Ascending aorta (tissue), 2 donors: Measurements from ENCODE around the gene RAD23B. TPM values are rescaled to one million over a fixed set of nuclear protein-coding genes. Genes with fewer than 3 reads are reported as not detected.

Source experiments
- DNase-seq, 2 donors: peaks; one replicate each; pipeline ENCODE4 v3.0.0-alpha.2; 2019; ENCODE audit warnings: low spot score in 2 of 2
- H3K27ac ChIP-seq, 2 donors: fragments of 200-600 bp; sonication (generic); one replicate each; pipeline ENCODE4 v1.5.1; 2016 to 2017; ENCODE audit warnings: mild to moderate bottlenecking in 1 of 2
- H3K27me3 ChIP-seq: fragments of 200-600 bp; sonication (generic); one replicate; pipeline ENCODE4 v1.5.1; 2017
- H3K36me3 ChIP-seq, 2 donors: fragments of 200-600 bp; sonication (generic); one replicate each; pipeline ENCODE4 v1.5.1; 2016
- H3K4me1 ChIP-seq, 2 donors: fragments of 200-600 bp; sonication (generic); one replicate each; pipeline ENCODE4 v1.5.1; 2016 to 2017; ENCODE audit warnings: mild to moderate bottlenecking in 1 of 2
- H3K4me3 ChIP-seq, 2 donors: fragments of 200-600 bp; sonication (generic); one replicate each; pipeline ENCODE4 v1.5.1; 2016 to 2017; ENCODE audit warnings: mild to moderate bottlenecking in 1 of 2
- H3K9me3 ChIP-seq, 2 donors: fragments of 200-600 bp; sonication (generic); one replicate each; pipeline ENCODE4 v1.5.1; 2016
- CTCF ChIP-seq, 3 experiments: fragments of 200-600 bp in 2 of 3; fragments of 450-650 bp in 1 of 3; sonication (generic) in 2 of 3; IDR thresholded peaks; one replicate each; pipeline ENCODE4 v1.5.1; 2016 to 2019; ENCODE audit warnings: antibody characterized with exemption in 3 of 3, mild to moderate bottlenecking in 1 of 3, moderate library complexity in 1 of 3
- intact Hi-C: fragments of 100-400 bp; cut with DNase I; formaldehyde crosslinking; loops from one replicate; pipeline ENCODE4 v1.15.1; 2023
- total RNA-seq: library from RNA; depleted of rRNA; stranded (reverse); fragments of >200 nt; gene quantifications from one replicate; pipeline ENCODE4 v1.1.0, GENCODE V29; 2016

Gene RAD23B
- total RNA-seq, 1 donor from 2014 or later, result 57.7 TPM

DNA sequence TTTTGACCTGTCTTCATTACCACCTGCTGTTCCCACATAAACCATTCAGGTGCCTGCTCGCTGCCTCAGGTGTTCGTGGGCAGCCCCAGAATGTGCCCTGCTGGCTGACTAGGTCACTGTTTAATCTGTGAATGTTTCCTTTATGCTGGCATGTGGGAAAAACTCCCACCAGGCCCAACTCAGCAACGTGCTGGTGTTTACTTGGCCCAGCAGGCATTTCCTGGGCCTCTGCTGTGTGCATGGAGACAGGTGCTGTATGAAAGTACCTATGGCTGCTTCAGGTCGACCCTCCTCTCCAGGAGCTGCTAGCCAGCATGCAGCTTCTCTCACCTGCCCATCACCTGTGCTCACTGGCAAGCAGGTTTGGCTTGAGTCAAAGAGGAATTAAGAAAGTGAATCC lies 65.8 kb downstream of the RAD23B start:
- Histone ChIP-seq H3K27ac (no peak overlapping the region), H3K27me3 (no peaks in the 10 kb centered on the region), H3K9me3 (no peaks in the 10 kb centered on the region), H3K36me3 (no peaks in the 10 kb centered on the region), H3K4me1 (no peaks in the 10 kb centered on the region), H3K4me3 (no peak overlapping the region)
- intact Hi-C loops, result no loop called here
- TF ChIP-seq CTCF (IDR thresholded peaks at IDR 0.05), result no peak
- no peak for DNase-seq

DNA sequence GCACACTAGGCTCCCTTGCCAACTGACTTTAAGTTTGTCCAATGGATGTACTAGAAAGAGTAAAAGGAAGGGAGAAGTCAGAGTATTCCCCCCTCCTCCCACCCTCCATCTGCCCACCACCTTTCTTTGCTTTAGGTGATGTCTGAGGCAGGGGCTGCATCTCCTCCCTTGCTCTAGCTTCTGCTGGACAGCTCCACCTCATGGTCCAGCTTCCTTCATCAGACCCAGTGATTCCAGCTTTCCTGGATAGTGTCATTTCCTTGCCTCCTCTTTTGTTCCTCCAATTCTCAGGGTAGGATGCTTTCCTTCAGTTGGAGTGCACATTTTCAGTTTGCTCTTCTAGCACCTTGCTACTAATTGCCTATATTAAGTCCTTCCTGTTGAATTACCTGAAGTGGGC lies 67.4 kb downstream of the RAD23B start:
- Histone ChIP-seq H3K36me3 (no peaks in the 10 kb centered on the region), H3K9me3 (no peaks in the 10 kb centered on the region), H3K4me1 (no peaks in the 10 kb centered on the region), H3K27me3 (no peaks in the 10 kb centered on the region), H3K27ac (no peak overlapping the region), H3K4me3 (no peak overlapping the region)
- TF ChIP-seq CTCF (IDR thresholded peaks at IDR 0.05), result no peak
- DNase-seq, result no peak
- intact Hi-C loops, result no loop called here

- no peak overlapping the region for H3K4me3 ChIP-seq
- H3K36me3 ChIP-seq, result no peaks in the 10 kb centered on the region
- DNase-seq, result no peak
- H3K9me3 ChIP-seq, result no peaks in the 10 kb centered on the region
- no peaks in the 10 kb centered on the region for H3K4me1 ChIP-seq
- intact Hi-C loops, result no loop called here
- H3K27me3 ChIP-seq, result no peaks in the 10 kb centered on the region
- TF ChIP-seq CTCF (IDR thresholded peaks at IDR 0.05), result no peak
- no peak overlapping the region for H3K27ac ChIP-seq
Observed at GRCh38 chr9:107351382-107352045, 68.4 kb downstream of the RAD23B start.

GRCh38 chr9:107355394-107355793 lies 72.3 kb downstream of the RAD23B start:
- Histone ChIP-seq H3K4me1 (no peaks in the 10 kb centered on the region), H3K9me3 (no peaks in the 10 kb centered on the region), H3K36me3 (no peaks in the 10 kb centered on the region), H3K27ac (no peak overlapping the region), H3K27me3 (no peaks in the 10 kb centered on the region), H3K4me3 (no peak overlapping the region)
- intact Hi-C loops, result no loop called here
- DNase-seq, result no peak
- TF ChIP-seq CTCF (IDR thresholded peaks at IDR 0.05), result no peak

DNA sequence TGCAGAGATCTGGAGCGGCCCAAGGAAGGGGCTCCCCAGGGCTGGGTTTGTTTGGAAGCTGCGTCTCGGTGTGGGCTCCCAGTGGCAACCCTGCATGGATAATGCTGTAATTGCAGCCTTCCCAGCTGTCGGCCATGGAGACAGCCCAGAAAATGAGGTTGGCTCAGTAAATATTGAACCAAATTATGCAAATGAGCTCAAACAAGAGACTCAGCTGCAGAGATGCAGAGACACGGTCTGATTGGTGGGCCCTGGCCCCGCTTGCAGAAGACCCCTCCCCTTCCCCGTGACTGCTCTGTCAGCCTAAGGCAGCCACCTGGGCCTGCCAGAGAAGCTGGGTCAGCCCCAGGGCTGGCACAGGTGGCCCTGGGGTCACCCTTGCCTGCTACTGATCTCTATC lies 75.9 kb downstream of the RAD23B start:
- H3K9me3 ChIP-seq, result no peaks in the 10 kb centered on the region
- no peaks in the 10 kb centered on the region for H3K36me3 ChIP-seq
- H3K27me3 ChIP-seq, result no peaks in the 10 kb centered on the region
- intact Hi-C loops, result no loop called here
- H3K4me1 ChIP-seq, result no peaks in the 10 kb centered on the region
- DNase-seq, result no peak
- no peak overlapping the region for H3K4me3 ChIP-seq
- no peak for TF ChIP-seq CTCF (IDR thresholded peaks at IDR 0.05)
- no peak overlapping the region for H3K27ac ChIP-seq

DNA sequence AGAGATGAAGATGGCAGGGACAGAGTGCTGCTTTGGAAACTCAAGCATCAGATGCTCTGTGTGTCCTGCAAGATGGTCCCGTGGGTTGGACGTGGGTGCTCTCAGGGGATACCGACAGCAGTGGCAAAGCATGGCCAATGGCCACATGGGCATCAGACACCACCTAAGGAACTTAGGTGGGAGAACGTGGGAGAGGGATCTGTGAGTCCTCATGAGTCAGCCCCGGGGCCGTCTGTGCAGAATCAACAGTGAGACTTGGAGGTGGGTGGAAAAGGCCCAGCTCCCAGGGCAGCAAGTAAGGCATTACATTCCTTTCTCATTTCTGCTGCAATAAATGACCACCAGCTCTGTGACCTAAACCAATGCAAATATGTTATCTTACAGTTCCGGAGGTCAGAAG lies 77.0 kb downstream of the RAD23B start:
- Histone ChIP-seq H3K9me3 (no peaks in the 10 kb centered on the region), H3K4me3 (no peak overlapping the region), H3K27ac (no peak overlapping the region), H3K36me3 (no peaks in the 10 kb centered on the region), H3K4me1 (no peaks in the 10 kb centered on the region), H3K27me3 (no peaks in the 10 kb centered on the region)
- intact Hi-C loops, result no loop called here
- DNase-seq, result no peak
- TF ChIP-seq CTCF (IDR thresholded peaks at IDR 0.05), result no peak
